Amygdala (tissue), 56 donors: ENCODE measurements around the gene TNFAIP8.

Experiments
- DNase-seq, 56 donors: peaks; one replicate each; lab custom pipeline; 2025; lab: John Stamatoyannopoulos, UW

TNFAIP8 gene

GRCh38 chr5:119365847-119366539 lies 10.2 kb downstream of the TNFAIP8 start:
- peak in 9 of 56 donors; percentile 3 to 41 (median 11) for DNase-seq

- no peak for DNase-seq
Observed at GRCh38 chr5:119366540-119366881, 10.7 kb downstream of the TNFAIP8 start.

- DNase-seq, result no peak
Observed at GRCh38 chr5:119367502-119368237, 11.9 kb downstream of the TNFAIP8 start.

- DNase-seq, result no peak
Observed at GRCh38 chr5:119368238-119368630, 12.4 kb downstream of the TNFAIP8 start.

- DNase-seq, result no peak
Observed at GRCh38 chr5:119370486-119370885, 14.7 kb downstream of the TNFAIP8 start.

GRCh38 chr5:119371146-119371545 lies 15.3 kb downstream of the TNFAIP8 start:
- DNase-seq, result no peak

- no peak for DNase-seq
Observed at GRCh38 chr5:119373449-119373858, 17.6 kb downstream of the TNFAIP8 start.

- DNase-seq, result no peak
Observed at GRCh38 chr5:119374901-119375300, 19.1 kb downstream of the TNFAIP8 start.

GRCh38 chr5:119377066-119377465 lies 21.2 kb downstream of the TNFAIP8 start:
- no peak for DNase-seq

- DNase-seq, result no peak
Observed at GRCh38 chr5:119378075-119378700, 22.4 kb downstream of the TNFAIP8 start.

GRCh38 chr5:119379096-119379495 lies 23.3 kb downstream of the TNFAIP8 start:
- DNase-seq, result no peak

- no peak for DNase-seq
Observed at GRCh38 chr5:119379942-119380547, 24.2 kb downstream of the TNFAIP8 start.

GRCh38 chr5:119382169-119382568 lies 26.4 kb downstream of the TNFAIP8 start:
- DNase-seq, result no peak

GRCh38 chr5:119383008-119383407 lies 27.2 kb downstream of the TNFAIP8 start:
- DNase-seq, result no peak

- DNase-seq, result no peak
Observed at GRCh38 chr5:119385136-119385535, 29.3 kb downstream of the TNFAIP8 start.

- no peak for DNase-seq
Observed at GRCh38 chr5:119385536-119386128, 29.8 kb downstream of the TNFAIP8 start.

GRCh38 chr5:119386596-119387344 lies 31.0 kb downstream of the TNFAIP8 start:
- DNase-seq, result peak in 1 of 56 donors; percentile 2

- DNase-seq, result no peak
Observed at GRCh38 chr5:119387945-119388618, 32.3 kb downstream of the TNFAIP8 start.

- DNase-seq, result no peak
Observed at GRCh38 chr5:119388619-119389190, 32.9 kb downstream of the TNFAIP8 start.
